ENCODE measurements around the gene SPSB4.

SPSB4 gene

GRCh38 chr3:141124715-141125114, 73.6 kb downstream of the SPSB4 start:
- no peak overlapping the region for H3K27ac ChIP-seq
- no peak for TF ChIP-seq ZFX (IDR thresholded peaks at IDR 0.05; ENCODE audit: borderline replicate concordance)
- TF ChIP-seq, protein P1, sequence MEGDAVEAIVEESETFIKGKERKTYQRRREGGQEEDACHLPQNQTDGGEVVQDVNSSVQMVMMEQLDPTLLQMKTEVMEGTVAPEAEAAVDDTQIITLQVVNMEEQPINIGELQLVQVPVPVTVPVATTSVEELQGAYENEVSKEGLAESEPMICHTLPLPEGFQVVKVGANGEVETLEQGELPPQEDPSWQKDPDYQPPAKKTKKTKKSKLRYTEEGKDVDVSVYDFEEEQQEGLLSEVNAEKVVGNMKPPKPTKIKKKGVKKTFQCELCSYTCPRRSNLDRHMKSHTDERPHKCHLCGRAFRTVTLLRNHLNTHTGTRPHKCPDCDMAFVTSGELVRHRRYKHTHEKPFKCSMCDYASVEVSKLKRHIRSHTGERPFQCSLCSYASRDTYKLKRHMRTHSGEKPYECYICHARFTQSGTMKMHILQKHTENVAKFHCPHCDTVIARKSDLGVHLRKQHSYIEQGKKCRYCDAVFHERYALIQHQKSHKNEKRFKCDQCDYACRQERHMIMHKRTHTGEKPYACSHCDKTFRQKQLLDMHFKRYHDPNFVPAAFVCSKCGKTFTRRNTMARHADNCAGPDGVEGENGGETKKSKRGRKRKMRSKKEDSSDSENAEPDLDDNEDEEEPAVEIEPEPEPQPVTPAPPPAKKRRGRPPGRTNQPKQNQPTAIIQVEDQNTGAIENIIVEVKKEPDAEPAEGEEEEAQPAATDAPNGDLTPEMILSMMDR (IDR thresholded peaks at IDR 0.05), result no peak

DNA sequence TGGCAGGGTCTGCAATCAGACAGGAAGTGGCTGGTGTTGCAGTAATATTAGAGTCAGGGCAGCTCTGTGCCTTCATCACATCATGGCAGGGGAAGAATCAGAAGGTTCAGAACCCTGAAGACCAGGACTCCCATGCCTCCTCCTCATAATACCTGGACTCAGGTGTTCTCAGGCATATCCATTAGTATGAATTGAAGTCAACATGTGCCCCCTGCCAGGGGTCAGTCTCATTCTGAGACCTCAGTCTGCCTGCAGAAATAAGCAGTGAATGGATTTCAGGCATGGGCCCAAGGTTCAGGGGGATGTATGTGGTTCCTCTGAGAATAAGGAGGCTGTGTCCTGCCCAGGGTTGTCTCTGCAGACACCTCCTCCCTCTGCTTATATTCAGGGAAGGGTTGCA, 74.2 kb downstream of the SPSB4 start:
- TF ChIP-seq ZFX (IDR thresholded peaks at IDR 0.05; ENCODE audit: borderline replicate concordance), result no peak
- TF ChIP-seq, protein P1 (IDR thresholded peaks at IDR 0.05), result no peak
- no peak overlapping the region for H3K27ac ChIP-seq

- no peak for TF ChIP-seq ZFX (IDR thresholded peaks at IDR 0.05; ENCODE audit: borderline replicate concordance)
- TF ChIP-seq, protein P1 (IDR thresholded peaks at IDR 0.05), result no peak
- H3K27ac ChIP-seq, result no peak overlapping the region
Observed at GRCh38 chr3:141126661-141127343, 75.7 kb downstream of the SPSB4 start.

GRCh38 chr3:141127344-141128125, 76.4 kb downstream of the SPSB4 start:
- TF ChIP-seq ZFX (IDR thresholded peaks at IDR 0.05; ENCODE audit: borderline replicate concordance), result no peak
- TF ChIP-seq, protein P1 (IDR thresholded peaks at IDR 0.05), result no peak
- H3K27ac ChIP-seq, result no peak overlapping the region

DNA sequence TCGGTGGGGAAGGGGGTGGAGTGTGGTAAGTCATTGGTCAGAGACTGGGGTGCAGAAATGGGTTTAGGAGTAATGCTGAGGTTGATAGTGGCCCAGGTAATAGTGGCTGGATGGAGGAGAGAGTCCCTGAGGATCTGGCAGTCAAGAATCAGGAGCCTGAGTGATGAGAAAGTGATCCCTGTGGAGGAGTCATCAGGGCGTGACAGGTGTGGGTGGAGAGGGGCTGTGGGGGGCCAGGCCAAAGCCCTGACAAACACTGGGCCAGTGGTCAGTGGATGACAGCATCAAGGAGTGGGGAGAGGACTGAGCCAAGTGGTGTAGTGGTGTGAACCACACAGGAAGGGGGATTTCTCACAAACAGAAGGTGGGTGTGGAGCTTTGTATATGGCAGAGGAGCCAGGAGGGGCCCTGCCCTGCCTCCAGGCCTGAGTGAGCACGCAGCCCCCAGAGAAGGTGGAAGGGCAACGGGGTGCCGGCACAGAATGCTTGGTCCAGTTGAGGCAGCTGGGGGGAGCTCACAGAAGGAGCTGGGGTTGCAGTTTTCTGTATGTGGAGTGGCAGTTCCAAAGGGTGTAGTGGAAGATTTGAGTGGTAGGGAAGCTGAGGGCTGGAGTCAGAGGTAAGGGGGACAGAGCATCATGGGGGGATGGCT, 77.1 kb downstream of the SPSB4 start:
- no peak for TF ChIP-seq ZFX (IDR thresholded peaks at IDR 0.05; ENCODE audit: borderline replicate concordance)
- TF ChIP-seq, protein P1 (IDR thresholded peaks at IDR 0.05), result no peak
- no peak overlapping the region for H3K27ac ChIP-seq

DNA sequence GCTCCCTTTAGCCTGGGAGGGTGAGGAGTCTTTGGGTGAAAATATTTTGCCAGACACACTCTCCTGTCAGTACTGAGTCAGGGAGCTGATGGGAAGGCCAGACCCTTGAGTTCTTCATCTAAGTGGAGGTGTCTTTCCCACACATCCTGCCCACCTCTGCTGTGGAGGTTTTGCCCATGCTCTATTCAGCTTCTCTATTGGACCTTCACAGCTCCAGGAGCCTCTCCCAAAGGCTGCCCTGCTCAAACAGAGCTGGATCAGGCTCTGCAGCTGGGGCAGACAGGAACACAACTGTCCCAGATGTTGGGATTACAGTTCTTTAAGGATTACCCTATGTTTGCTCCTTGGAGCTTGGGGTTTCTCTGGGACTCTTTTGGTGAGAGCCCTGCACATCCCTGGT, 77.9 kb downstream of the SPSB4 start:
- TF ChIP-seq, protein P1 (IDR thresholded peaks at IDR 0.05), result no peak
- no peak for TF ChIP-seq ZFX (IDR thresholded peaks at IDR 0.05; ENCODE audit: borderline replicate concordance)
- H3K27ac ChIP-seq, result no peak overlapping the region
